Astrocyte (in vitro differentiated cells and primary cell): ENCODE data around the gene GGA3. TPM values are rescaled to one million over a fixed set of nuclear protein-coding genes. Genes with fewer than 3 reads are reported as not detected.

Experiments used
- DNase-seq: peaks from one replicate; pipeline ENCODE4 v3.0.0-alpha.2; 2010; ENCODE audit warnings: low read depth
- FAIRE-seq: peaks from 2 replicates; lab custom pipeline; 2011; peaks lifted over from hg19 to GRCh38; lab: Jason Lieb, UNC
- H2AFZ ChIP-seq: 2 replicates; pipeline ENCODE4 v1.6.0; 2012; ENCODE audit warnings: low read depth, low read length, inconsistent platforms
- H3K27ac ChIP-seq: 2 replicates; pipeline ENCODE4 v1.5.1; 2011; ENCODE audit warnings: low read depth, low read length, inconsistent platforms
- H3K27me3 ChIP-seq: 2 replicates; pipeline ENCODE4 v1.6.0; 2011; ENCODE audit warnings: low read length, inconsistent platforms; ENCODE audit not compliant: insufficient read depth
- H3K36me3 ChIP-seq: 2 replicates; pipeline ENCODE4 v1.5.1; 2011; ENCODE audit warnings: low read length, inconsistent platforms; ENCODE audit not compliant: insufficient read depth
- H3K4me1 ChIP-seq: 2 replicates; pipeline ENCODE4 v1.5.1; 2011; ENCODE audit warnings: low read length, inconsistent platforms; ENCODE audit not compliant: insufficient read depth
- H3K4me2 ChIP-seq: 2 replicates; pipeline ENCODE4 v1.6.0; 2012; ENCODE audit warnings: low read length, inconsistent platforms
- H3K4me3 ChIP-seq: 2 replicates; pipeline ENCODE4 v1.5.1; 2011; ENCODE audit warnings: low read depth, mild to moderate bottlenecking, low read length, inconsistent platforms; ENCODE audit not compliant: insufficient read depth
- H3K79me2 ChIP-seq: 2 replicates; pipeline ENCODE4 v1.6.0; 2012; ENCODE audit warnings: mild to moderate bottlenecking, low read length, inconsistent platforms; ENCODE audit not compliant: insufficient read depth
- H3K9ac ChIP-seq: 2 replicates; pipeline ENCODE4 v1.6.0; 2012; ENCODE audit warnings: mild to moderate bottlenecking, low read length, inconsistent platforms
- H3K9me3 ChIP-seq: 2 replicates; pipeline ENCODE4 v1.5.1; 2012; ENCODE audit warnings: low read depth, mild to moderate bottlenecking, low read length, inconsistent platforms; ENCODE audit not compliant: insufficient read depth
- H4K20me1 ChIP-seq: 2 replicates; pipeline ENCODE4 v1.6.0; 2012; ENCODE audit warnings: low read length, inconsistent platforms; ENCODE audit not compliant: insufficient read depth
- H3K27ac Mint-ChIP-seq: one replicate; pipeline ENCODE4 v1.8.0; 2021; ENCODE audit warnings: mild to moderate bottlenecking, mixed read lengths; ENCODE audit not compliant: unreplicated experiment
- H3K27me3 Mint-ChIP-seq: one replicate; pipeline ENCODE4 v1.8.0; 2021; ENCODE audit warnings: low read depth, mixed read lengths; ENCODE audit not compliant: unreplicated experiment
- H3K36me3 Mint-ChIP-seq: one replicate; pipeline ENCODE4 v1.8.0; 2021; ENCODE audit warnings: low read depth, mixed read lengths; ENCODE audit not compliant: unreplicated experiment
- H3K4me1 Mint-ChIP-seq: one replicate; pipeline ENCODE4 v1.8.0; 2021; ENCODE audit warnings: low read depth, mixed read lengths; ENCODE audit not compliant: unreplicated experiment
- H3K4me3 Mint-ChIP-seq: one replicate; pipeline ENCODE4 v1.8.0; 2021; ENCODE audit warnings: mild to moderate bottlenecking, moderate library complexity, mixed read lengths; ENCODE audit not compliant: unreplicated experiment
- H3K9me3 Mint-ChIP-seq: one replicate; pipeline ENCODE4 v1.8.0; 2021; ENCODE audit warnings: mild to moderate bottlenecking, mixed read lengths; ENCODE audit not compliant: unreplicated experiment
- CTCF ChIP-seq: IDR thresholded peaks from 2 replicates; pipeline ENCODE4 v1.5.1; 2011; ENCODE audit warnings: low read depth, mild to moderate bottlenecking, inconsistent platforms, low read length, moderate library complexity; ENCODE audit not compliant: insufficient read depth
- EZH2 ChIP-seq: IDR thresholded peaks from 2 replicates; pipeline ENCODE4 v1.6.1; 2012; ENCODE audit warnings: mild to moderate bottlenecking, low read length, inconsistent platforms; ENCODE audit not compliant: insufficient read depth
- total RNA-seq: library from RNA; stranded (reverse); gene quantifications from 2 replicates; pipeline ENCODE4 v1.2.1, GENCODE V29; 2021

GGA3 gene
- total RNA-seq, 1 donor from 2014 or later, result 25.3 TPM

- peaks cover 49% of the 10 kb centered on the region for H3K79me2 ChIP-seq
Measured at GRCh38 chr17:75252039-75252816, 9.2 kb downstream of the GGA3 start.

GRCh38 chr17:75250009-75250471, 11.4 kb downstream of the GGA3 start:
- peaks cover 10% of the 10 kb centered on the region for H3K36me3 ChIP-seq
- no peaks in the 10 kb centered on the region for H3K27me3 ChIP-seq
- no peaks in the 10 kb centered on the region for H3K9me3 ChIP-seq
- peak overlapping the region; percentile 34 for H3K9ac ChIP-seq
- FAIRE-seq (no peak), DNase-seq (no peak)
- peaks cover 45% of the 10 kb centered on the region for H3K79me2 ChIP-seq
- Mint-ChIP-seq H3K4me1 (peaks cover 10% of the 10 kb centered on the region), H3K36me3 (peaks cover 9% of the 10 kb centered on the region), H3K27ac (no peak overlapping the region), H3K9me3 (no peaks in the 10 kb centered on the region), H3K27me3 (no peaks in the 10 kb centered on the region), H3K4me3 (peak overlapping the region; percentile 31)
- no peak overlapping the region for H3K27ac ChIP-seq
- H3K4me2 ChIP-seq, result peak overlapping the region; percentile 73
- H3K4me3 ChIP-seq, result peak overlapping the region; percentile 5
- peaks cover 56% of the 10 kb centered on the region for H4K20me1 ChIP-seq
- H2AFZ ChIP-seq, result no peak overlapping the region
- H3K4me1 ChIP-seq, result no peaks in the 10 kb centered on the region
- no peak for TF ChIP-seq EZH2
- no peak for TF ChIP-seq CTCF

More at GRCh38 chr17:75252039-75252816, 9.2 kb downstream of the GGA3 start:
- no peak overlapping the region for H3K4me3 ChIP-seq
- no peaks in the 10 kb centered on the region for H3K9me3 Mint-ChIP-seq
- H4K20me1 ChIP-seq, result peaks cover 39% of the 10 kb centered on the region
- no peak overlapping the region for H2AFZ ChIP-seq
- no peaks in the 10 kb centered on the region for H3K36me3 ChIP-seq
- no peak overlapping the region for H3K9ac ChIP-seq
- H3K4me2 ChIP-seq, result no peak overlapping the region
- H3K27ac ChIP-seq, result no peak overlapping the region
- no peaks in the 10 kb centered on the region for H3K4me1 ChIP-seq
- FAIRE-seq, result no peak
- H3K9me3 ChIP-seq, result no peaks in the 10 kb centered on the region
- H3K4me3 Mint-ChIP-seq, result no peak overlapping the region
- peaks cover 3% of the 10 kb centered on the region for H3K36me3 Mint-ChIP-seq
- no peaks in the 10 kb centered on the region for H3K27me3 Mint-ChIP-seq
- TF ChIP-seq EZH2 (no peak), CTCF (no peak)
- DNase-seq, result no peak
- H3K4me1 Mint-ChIP-seq, result peaks cover 19% of the 10 kb centered on the region
- H3K27ac Mint-ChIP-seq, result no peak overlapping the region
- H3K27me3 ChIP-seq, result no peaks in the 10 kb centered on the region

GRCh38 chr17:75249564-75249963, 11.8 kb downstream of the GGA3 start:
- Histone ChIP-seq H3K27ac (no peak overlapping the region), H3K27me3 (no peaks in the 10 kb centered on the region), H4K20me1 (peaks cover 56% of the 10 kb centered on the region), H3K9me3 (no peaks in the 10 kb centered on the region), H3K9ac (peak overlapping the region; percentile 34), H3K36me3 (peaks cover 14% of the 10 kb centered on the region), H3K4me2 (peak overlapping the region; percentile 73), H3K79me2 (peaks cover 45% of the 10 kb centered on the region), H2AFZ (no peak overlapping the region), H3K4me3 (no peak overlapping the region), H3K4me1 (no peaks in the 10 kb centered on the region)
- DNase-seq, result no peak
- H3K36me3 Mint-ChIP-seq, result peaks cover 10% of the 10 kb centered on the region
- no peak for FAIRE-seq
- H3K27ac Mint-ChIP-seq, result no peak overlapping the region
- H3K27me3 Mint-ChIP-seq, result no peaks in the 10 kb centered on the region
- H3K9me3 Mint-ChIP-seq, result no peaks in the 10 kb centered on the region
- TF ChIP-seq CTCF (no peak), EZH2 (no peak)
- H3K4me3 Mint-ChIP-seq, result peak overlapping the region; percentile 22
- H3K4me1 Mint-ChIP-seq, result peaks cover 10% of the 10 kb centered on the region
